Osteoblast (primary cell): ENCODE results near the gene DAB2IP. TPM values are rescaled to one million over a fixed set of nuclear protein-coding genes. Genes with fewer than 3 reads are reported as not detected.
A peak's percentile ranks its signal among the peaks of the same experiment; 100 is the strongest.

Experiments
- DNase-seq: peaks from one replicate; pipeline ENCODE4 v3.0.0; 2011; ENCODE audit warnings: low spot score, mixed read lengths; ENCODE audit not compliant: insufficient read length; ENCODE audit errors: missing footprints
- H2AFZ ChIP-seq: 2 replicates; pipeline ENCODE4 v1.6.0; 2011; ENCODE audit warnings: mild to moderate bottlenecking, low read length
- H3K27ac ChIP-seq: 2 replicates; pipeline ENCODE4 v1.5.1; 2011; ENCODE audit warnings: mild to moderate bottlenecking, low read depth, low read length, moderate library complexity
- H3K27me3 ChIP-seq: 2 replicates; pipeline ENCODE4 v1.6.0; 2012; ENCODE audit warnings: mild to moderate bottlenecking, control low read depth, inconsistent platforms, low read length, moderate library complexity; ENCODE audit not compliant: insufficient read depth
- H3K36me3 ChIP-seq: 2 replicates; pipeline ENCODE4 v1.5.1; 2011; ENCODE audit warnings: mild to moderate bottlenecking, low read length, control low read depth, moderate library complexity; ENCODE audit not compliant: insufficient read depth
- H3K4me1 ChIP-seq: 2 replicates; pipeline ENCODE4 v1.5.1; 2011; ENCODE audit warnings: mild to moderate bottlenecking, low read length, control low read depth, moderate library complexity; ENCODE audit not compliant: insufficient read depth
- H3K4me2 ChIP-seq: 2 replicates; pipeline ENCODE4 v1.6.0; 2011; ENCODE audit warnings: mild to moderate bottlenecking, low read length; ENCODE audit not compliant: insufficient read depth
- H3K4me3 ChIP-seq: fragments of 200-600 bp; sonication (generic); 3 replicates; pipeline ENCODE4 v1.5.1; 2012; ENCODE audit warnings: mild to moderate bottlenecking, low read length, inconsistent platforms; ENCODE audit not compliant: insufficient read depth
- H3K79me2 ChIP-seq: 2 replicates; pipeline ENCODE4 v1.6.0; 2012; ENCODE audit warnings: mild to moderate bottlenecking, low read length, control low read depth, inconsistent platforms; ENCODE audit not compliant: insufficient read depth
- H3K9me3 ChIP-seq: 2 replicates; pipeline ENCODE4 v1.5.1; 2011; ENCODE audit warnings: low read depth, low read length, control low read depth
- H4K20me1 ChIP-seq: 2 replicates; pipeline ENCODE4 v1.6.0; 2012; ENCODE audit warnings: mild to moderate bottlenecking, low read length, control low read depth; ENCODE audit not compliant: insufficient read depth
- CTCF ChIP-seq: IDR thresholded peaks from 2 replicates; pipeline ENCODE4 v1.5.1; 2011; ENCODE audit warnings: mild to moderate bottlenecking, low read depth, low read length, moderate library complexity; ENCODE audit errors: extremely low read depth
- total RNA-seq: library from RNA; depleted of rRNA; stranded (reverse); fragments of >200 nt; gene quantifications from 2 replicates; pipeline ENCODE4 v1.2.3, GENCODE V29; 2012

DAB2IP gene
- total RNA-seq, 1 donor = 60.8 TPM

- no peak overlapping the region for H3K27ac ChIP-seq
- peak overlapping the region; percentile 76 for H3K4me3 ChIP-seq
- peaks cover 31% of the 10 kb centered on the region for H3K79me2 ChIP-seq
- peaks cover 38% of the 10 kb centered on the region for H4K20me1 ChIP-seq
- DNase-seq = peak; percentile 90
- TF ChIP-seq CTCF = no peak
- no peaks in the 10 kb centered on the region for H3K36me3 ChIP-seq
- peak overlapping the region; percentile 85 for H3K4me2 ChIP-seq
- peaks cover 14% of the 10 kb centered on the region for H3K27me3 ChIP-seq
- H3K4me1 ChIP-seq = no peaks in the 10 kb centered on the region
- no peaks in the 10 kb centered on the region for H3K9me3 ChIP-seq
- H2AFZ ChIP-seq = peak overlapping the region; percentile 53
These were observed 48.2 kb downstream of the DAB2IP start for GRCh38 chr9:121699571-121700164.

- H2AFZ ChIP-seq = peak overlapping the region; percentile 53
- H3K4me3 ChIP-seq = peak overlapping the region; percentile 76
- DNase-seq = peak; percentile 97
- peaks cover 38% of the 10 kb centered on the region for H3K79me2 ChIP-seq
- H3K36me3 ChIP-seq = no peaks in the 10 kb centered on the region
- H4K20me1 ChIP-seq = peaks cover 44% of the 10 kb centered on the region
- TF ChIP-seq CTCF = peak; percentile 54
- peaks cover 14% of the 10 kb centered on the region for H3K27me3 ChIP-seq
- no peaks in the 10 kb centered on the region for H3K4me1 ChIP-seq
- H3K4me2 ChIP-seq = peak overlapping the region; percentile 85
- no peak overlapping the region for H3K27ac ChIP-seq
- no peaks in the 10 kb centered on the region for H3K9me3 ChIP-seq
These were observed 48.9 kb downstream of the DAB2IP start for GRCh38 chr9:121700165-121700831.

- H2AFZ ChIP-seq = no peak overlapping the region
- no peak for TF ChIP-seq CTCF
- H3K36me3 ChIP-seq = no peaks in the 10 kb centered on the region
- DNase-seq = peak; percentile 59
- H3K9me3 ChIP-seq = no peaks in the 10 kb centered on the region
- peak overlapping the region; percentile 85 for H3K4me2 ChIP-seq
- peaks cover 14% of the 10 kb centered on the region for H3K27me3 ChIP-seq
- H3K4me3 ChIP-seq = peak overlapping the region; percentile 76
- H3K27ac ChIP-seq = no peak overlapping the region
- H4K20me1 ChIP-seq = peaks cover 48% of the 10 kb centered on the region
- H3K79me2 ChIP-seq = peaks cover 44% of the 10 kb centered on the region
- H3K4me1 ChIP-seq = no peaks in the 10 kb centered on the region
These were observed 49.5 kb downstream of the DAB2IP start for GRCh38 chr9:121700832-121701419.

GRCh38 chr9:121701736-121702261 is 50.4 kb downstream of the DAB2IP start:
- DNase-seq = peak; percentile 62
- TF ChIP-seq CTCF = no peak
- Histone ChIP-seq H3K27ac (no peak overlapping the region), H2AFZ (no peak overlapping the region), H3K9me3 (no peaks in the 10 kb centered on the region), H4K20me1 (peaks cover 51% of the 10 kb centered on the region), H3K27me3 (peaks cover 13% of the 10 kb centered on the region), H3K36me3 (no peaks in the 10 kb centered on the region), H3K4me1 (no peaks in the 10 kb centered on the region), H3K4me3 (no peak overlapping the region), H3K79me2 (peaks cover 53% of the 10 kb centered on the region), H3K4me2 (no peak overlapping the region)
